Inferior parietal cortex (tissue), 1 donor: Measurements from ENCODE around the gene RPL6.
A peak's percentile ranks its signal among the peaks of the same experiment; 100 is the strongest.
"Not testable (repeated sequence)": the region's sequence is repeated elsewhere in the genome, so short reads cannot be mapped to it uniquely, and the experiment has no call there.

Experiments
- DNase-seq: peaks from one replicate; pipeline ENCODE4 v3.0.0-alpha.2; 2016; ENCODE audit errors: extremely low spot score

The RPL6 gene

GRCh38 chr12:112409064-112409905 lies at the start of gene RPL6:
Gene RPL6, minus strand, starts transcription at chr12:112409605. Its CDS starts 949 bp downstream, at chr12:112408656.
- DNase-seq = peak; percentile 98

DNA sequence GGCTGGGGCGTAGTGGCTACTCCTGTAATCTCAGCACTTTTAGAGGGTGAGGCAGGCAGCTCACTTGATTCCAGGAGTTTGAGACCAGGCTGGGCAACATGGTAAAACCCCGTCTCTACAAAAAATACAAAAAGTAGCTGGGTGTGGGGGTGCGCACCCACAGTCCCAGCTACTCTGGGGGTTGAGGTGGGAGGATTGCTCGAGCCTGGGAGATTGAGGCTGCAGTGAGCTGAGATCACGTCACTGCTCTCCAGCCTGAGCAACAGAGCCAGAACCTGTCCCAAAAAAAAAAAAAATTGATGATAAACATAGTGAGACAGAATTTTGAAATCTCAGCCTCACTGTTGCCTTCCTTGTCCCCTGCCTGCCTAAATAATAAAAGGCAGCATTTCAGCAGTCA lies 49.3 kb upstream of the RPL6 start:
- DNase-seq = no peak

DNA sequence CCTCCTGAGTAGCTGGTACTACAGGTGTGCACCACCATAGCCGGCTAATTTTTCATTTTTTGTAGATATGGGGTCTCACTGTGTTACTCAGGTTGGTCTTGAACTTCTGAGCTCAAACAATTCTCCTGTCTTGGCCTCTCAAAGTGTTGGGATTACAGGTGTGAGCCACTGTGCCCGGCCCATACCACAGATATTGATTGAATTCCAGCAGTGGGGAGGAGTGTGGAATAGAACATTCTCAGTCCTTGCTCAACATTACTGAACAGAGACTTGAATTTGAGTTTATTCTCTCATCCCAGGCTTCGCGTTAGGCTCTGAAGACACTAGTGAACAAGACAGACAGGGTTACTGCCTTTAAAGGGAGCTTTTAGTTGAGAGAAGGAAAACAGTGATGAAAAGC lies 48.9 kb upstream of the RPL6 start:
- no peak for DNase-seq

- DNase-seq = not testable (repeated sequence)
These were observed 47.7 kb upstream of the RPL6 start for GRCh38 chr12:112457142-112457541.

- peak; percentile 65 for DNase-seq
These were observed 46.6 kb upstream of the RPL6 start for GRCh38 chr12:112456029-112456428.

GRCh38 chr12:112450725-112451124 lies 41.3 kb upstream of the RPL6 start:
- peak; percentile 66 for DNase-seq

DNA sequence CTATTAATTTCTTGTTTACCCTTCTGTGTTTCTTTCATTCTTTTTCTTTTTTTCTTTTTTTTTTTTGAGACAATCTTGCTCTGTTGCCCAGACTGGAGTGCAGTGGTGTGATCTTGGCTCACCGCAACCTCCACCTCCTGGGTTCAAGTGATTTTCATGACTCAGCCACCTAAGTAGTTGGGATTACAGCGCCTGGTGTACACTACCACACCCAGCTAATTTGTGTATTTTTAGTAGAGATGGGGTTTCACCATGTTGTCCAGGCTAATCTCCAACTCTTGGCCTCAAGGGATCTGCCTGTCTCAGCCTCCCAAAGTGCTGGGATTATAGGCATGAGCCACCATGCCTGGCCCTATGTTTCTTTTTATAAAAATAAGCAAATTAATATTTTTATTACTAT lies 38.8 kb upstream of the RPL6 start:
- DNase-seq = not testable (repeated sequence)

DNA sequence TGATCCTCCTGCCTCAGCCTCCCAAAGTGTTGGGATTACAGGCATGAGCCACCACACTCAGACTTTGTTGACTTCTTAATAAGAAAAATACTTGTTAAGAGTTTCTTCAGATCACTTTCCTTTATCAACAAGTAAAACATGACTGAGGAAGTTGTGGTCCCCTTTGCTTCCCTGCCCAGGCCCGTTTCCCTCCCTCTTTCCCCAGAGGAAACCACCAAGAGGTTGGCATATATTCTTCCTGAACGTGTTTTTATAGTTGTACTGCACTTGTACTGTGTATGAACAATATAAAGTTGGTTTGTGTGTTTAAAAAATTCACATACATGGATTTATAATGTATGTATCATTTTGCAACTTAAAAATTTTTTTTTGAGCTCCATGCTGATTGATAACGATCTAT lies 37.7 kb upstream of the RPL6 start:
- no peak for DNase-seq

DNA sequence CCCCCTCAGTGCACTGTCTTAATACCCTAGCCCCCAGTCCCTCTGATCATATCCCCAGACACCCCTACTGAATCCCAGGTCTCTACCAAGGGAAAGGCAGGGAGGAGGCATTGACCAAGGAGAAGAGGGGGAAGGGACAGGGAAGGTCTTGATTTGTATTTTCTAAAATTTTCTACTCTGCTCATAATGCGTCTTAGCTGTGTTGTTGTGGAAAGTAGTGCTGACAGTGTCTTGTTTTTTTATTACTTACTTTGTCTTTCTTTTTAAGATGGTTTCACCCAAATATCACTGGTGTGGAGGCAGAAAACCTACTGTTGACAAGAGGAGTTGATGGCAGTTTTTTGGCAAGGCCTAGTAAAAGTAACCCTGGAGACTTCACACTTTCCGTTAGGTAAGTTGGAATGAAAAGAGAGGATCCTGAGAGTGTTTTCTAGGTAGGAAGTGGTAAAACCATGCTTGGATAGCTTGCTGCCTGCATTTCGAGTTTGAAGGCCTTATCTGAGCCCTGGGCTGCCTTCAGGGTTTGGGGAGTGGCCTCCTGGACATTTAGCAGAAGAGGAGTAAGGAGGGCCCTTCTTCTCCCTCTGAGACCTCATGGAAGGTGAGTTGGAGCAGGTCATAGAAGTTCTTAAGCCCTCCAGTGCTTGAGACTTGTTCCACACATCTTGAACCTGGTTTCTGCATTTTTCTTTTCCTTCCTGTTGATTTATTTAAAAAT lies 36.8 kb upstream of the RPL6 start:
- DNase-seq = no peak

DNA sequence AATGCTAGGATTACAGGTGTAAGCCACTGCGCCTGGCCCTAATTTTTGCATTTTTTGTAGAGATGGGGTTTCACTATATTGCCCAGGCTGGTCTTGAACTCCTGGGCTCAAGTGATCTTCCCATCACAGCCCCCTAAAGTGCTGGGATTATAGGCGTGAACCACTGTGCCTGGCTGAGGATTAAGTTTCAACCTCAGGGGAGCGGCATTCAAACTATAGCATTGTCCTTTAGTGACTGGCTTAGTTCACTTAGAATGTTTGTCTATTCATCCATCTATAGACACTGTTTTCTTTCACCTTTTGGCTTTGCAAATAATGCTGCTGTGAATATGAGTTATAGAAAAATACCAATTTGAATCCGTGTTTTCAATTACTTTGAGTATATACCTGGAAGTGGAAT lies 34.5 kb upstream of the RPL6 start:
- DNase-seq = no peak

DNA sequence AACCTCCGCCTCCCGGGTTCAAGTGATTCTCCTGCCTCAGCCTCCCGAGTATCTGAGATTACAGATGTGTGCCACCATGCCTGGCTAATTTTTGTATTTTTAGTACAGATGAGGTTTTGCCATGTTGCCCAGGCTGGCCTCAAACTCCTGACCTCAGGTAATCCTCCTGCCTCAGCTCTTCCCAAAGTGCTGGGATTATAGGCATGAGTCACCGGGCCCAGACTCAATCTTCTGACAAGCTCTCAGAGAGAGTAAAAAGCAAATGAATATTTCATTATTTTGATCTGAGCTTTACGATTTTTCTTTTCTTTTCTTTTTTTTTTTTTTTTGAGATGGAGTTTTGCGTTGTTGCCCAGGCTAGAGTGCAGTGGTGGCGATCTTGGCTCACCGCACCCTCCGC lies 31.2 kb upstream of the RPL6 start:
- DNase-seq = not testable (repeated sequence)

GRCh38 chr12:112439769-112440168 lies 30.4 kb upstream of the RPL6 start:
- DNase-seq = no peak

DNA sequence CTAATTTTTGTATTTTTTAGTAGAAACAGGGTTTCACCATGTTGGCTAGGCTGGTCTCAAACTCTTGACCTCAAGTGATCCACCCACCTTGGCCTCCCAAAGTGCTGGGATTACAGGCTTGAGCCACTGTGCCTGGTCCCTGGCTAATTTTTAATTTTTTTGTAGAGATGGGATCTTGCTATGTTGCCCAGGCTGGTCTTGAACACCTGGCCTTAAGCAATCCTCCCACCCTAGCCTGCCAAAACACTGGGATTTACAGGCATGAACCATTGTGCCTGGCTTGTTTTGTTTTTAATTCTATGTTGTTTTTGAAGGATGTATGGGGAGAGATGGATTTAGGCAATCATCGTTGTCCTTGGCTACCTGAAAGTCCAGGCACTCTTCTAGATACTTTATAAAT lies 29.2 kb upstream of the RPL6 start:
- DNase-seq = not testable (repeated sequence)

GRCh38 chr12:112433551-112433950 lies 24.1 kb upstream of the RPL6 start:
- DNase-seq = no peak

DNA sequence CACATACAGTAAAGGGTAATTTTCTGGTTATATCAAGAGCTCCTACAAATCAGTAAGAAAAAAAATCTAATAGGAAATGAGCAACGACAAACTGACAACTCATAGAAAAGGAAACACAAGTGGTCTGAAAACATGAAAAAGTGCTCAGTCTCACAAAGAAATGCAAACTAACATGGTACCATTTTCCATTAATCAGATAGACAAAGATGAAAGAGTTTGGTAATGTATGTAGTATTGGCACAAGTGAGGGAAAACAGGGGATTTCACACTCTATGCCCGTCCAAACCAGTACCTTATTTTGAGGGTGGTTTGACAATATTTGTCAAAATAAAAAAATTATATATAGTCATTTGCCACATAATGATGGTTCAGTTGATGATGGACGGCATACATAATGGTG lies 22.6 kb upstream of the RPL6 start:
- no peak for DNase-seq

- no peak for DNase-seq
These were observed 21.5 kb upstream of the RPL6 start for GRCh38 chr12:112430929-112431328.

- no peak for DNase-seq
These were observed 18.4 kb upstream of the RPL6 start for GRCh38 chr12:112427760-112428159.

GRCh38 chr12:112425582-112426382 lies 16.4 kb upstream of the RPL6 start:
- no peak for DNase-seq

DNA sequence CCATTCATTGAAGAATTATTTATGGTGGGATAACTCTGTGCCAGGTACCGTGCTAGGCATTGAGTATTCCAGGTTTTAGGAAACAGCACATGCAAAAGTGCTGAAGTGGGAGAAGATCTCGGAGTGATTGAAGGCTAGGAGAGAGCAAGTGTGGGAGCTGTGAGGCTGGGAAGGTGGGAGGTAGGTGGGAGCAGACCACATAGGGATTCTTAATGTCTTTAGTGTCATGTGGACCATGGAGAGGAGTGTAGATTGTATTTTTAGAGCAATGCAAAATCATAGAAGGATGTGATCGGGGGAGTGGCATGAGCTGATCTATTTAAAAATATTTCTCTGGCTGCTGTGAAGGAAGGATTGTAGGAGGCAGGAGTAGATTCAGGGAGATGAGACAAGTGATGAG lies 14.7 kb upstream of the RPL6 start:
- no peak for DNase-seq

- DNase-seq = peak; percentile 77
These were observed 13.1 kb upstream of the RPL6 start for GRCh38 chr12:112422531-112422930.

DNA sequence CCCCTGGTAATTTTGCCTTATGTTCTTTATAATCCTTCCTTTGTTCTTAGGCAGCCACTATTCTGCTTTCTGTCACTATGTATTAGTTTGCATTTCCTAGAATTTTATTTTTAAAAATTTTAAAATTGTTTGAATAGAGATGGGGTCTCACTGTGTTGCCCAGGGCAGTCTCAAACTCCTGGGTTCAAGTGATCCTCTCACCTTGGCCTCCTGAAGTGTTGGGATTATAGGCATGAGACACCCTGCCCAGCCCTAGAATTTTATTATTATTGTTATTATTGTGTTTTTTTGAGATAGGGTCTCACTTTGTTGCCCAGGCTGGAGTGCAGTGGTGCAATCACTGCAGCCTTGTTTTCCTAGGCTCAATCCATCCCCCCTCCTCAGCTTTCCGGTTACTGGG lies 12.0 kb upstream of the RPL6 start:
- no peak for DNase-seq

DNA sequence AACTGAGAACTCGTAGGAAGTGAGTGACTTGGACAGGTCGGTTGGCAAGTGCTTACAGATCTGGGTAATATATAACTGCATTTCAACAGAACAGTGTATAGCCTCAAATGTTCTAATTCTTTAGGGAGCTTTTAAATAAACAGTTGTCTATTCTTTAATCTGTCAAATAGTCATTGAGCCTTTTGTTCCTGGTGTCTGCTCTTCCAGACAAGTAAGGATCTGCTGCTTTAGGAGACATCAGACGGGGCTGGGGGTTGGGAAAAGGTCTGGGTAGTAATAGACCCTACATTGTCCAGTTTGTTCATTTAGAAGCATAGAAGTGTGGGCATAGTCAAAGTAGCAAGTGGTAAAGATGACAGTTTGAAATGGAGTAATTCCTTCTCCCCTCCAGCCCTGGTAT lies 11.3 kb upstream of the RPL6 start:
- DNase-seq = no peak
